CD4-positive, alpha-beta T cell treated with Interleukin-12 subunit alpha and Interleukin-12 subunit beta, for 1 hour (primary cell): ENCODE measurements around the gene TRAF4.
"Not testable (repeated sequence)": the region's sequence is repeated elsewhere in the genome, so short reads cannot be mapped to it uniquely, and the experiment has no call there.

Experiments
- DNase-seq: peaks from one replicate; pipeline ENCODE4 v3.0.0-alpha.2; 2020

Gene TRAF4

DNA sequence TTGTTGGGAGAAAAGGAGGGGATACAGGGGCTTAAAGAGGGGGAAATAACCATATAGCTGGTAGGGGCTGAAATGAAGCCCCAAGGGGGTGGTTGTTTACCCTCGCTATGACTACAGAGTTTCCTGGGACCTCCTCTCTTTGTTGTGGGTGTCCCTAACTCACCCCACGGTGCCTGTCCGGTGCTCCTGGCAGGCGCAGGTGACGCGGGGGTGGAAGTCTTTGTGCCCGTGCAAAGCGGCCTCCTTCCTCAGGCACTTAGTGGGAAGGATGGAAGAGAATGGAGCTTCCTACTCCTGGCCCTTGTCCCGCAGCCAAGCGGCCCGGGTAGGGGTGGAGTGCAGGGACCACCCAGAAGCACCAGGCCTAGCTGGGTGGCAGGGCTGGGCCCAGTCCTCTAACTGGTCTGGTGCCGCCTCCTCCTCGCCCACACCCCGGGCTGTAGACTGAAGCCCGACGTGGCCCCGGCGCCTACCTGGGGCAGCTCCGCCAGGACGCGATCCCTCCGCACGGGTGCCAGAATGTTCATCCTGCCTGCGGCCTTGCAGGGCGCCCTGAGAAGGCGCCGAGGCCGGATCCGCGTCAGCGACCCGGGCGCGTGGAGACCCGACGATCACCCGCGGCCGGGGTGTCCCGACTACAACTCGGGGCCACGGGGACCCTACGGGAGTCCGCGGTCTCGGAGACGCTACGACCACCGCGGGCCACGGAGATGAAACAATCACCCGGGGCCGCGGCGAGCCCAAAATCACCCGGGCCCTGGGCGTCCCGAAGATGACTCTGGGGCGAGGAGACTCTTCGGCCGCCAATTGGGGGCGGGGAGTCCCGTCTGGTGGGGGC is 26.9 kb upstream of the TRAF4 start:
- DNase-seq: no peak

DNA sequence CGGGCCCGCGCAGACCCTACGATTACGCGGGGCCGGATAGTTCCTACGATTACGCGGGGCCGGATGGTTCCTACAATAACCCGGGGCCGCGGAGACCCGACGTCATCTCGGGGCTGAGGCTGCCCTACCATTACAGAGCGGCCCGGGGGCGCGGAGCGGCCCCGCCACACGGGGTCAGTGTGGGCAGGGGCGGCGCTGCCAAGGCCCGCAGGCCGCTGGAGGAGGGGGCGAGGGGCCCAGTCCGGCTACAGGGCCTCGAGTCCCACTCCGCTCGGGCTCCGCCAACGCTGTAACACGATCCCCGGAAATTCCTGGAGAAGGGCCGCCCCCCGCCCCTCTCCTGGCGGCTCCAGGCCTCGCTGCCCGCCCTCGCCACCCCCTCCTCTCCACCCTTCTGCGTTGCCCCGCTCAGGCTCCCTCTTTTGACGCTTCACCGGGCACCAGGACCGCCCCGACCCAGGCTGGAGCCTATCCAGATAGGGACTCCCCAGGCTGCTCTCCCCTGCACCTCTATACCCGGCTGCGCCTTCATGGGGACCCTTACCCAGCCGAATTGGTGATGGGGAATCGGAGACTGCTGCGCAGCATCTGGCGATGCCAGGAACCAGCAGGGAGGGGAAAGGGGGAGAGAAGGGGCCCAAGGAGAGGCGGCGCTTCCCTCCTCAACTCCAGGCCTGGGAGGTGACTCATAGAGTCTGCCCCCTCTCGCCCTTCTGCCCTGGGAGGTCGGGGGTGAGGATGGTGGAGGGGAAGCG is 26.1 kb upstream of the TRAF4 start, which contains the start of gene RAB34:
Gene RAB34, minus strand, starts transcription at position 291 of the 755 bp plus-strand sequence. CDS start 602 bp downstream, outside the sequence.
- no peak for DNase-seq

DNA sequence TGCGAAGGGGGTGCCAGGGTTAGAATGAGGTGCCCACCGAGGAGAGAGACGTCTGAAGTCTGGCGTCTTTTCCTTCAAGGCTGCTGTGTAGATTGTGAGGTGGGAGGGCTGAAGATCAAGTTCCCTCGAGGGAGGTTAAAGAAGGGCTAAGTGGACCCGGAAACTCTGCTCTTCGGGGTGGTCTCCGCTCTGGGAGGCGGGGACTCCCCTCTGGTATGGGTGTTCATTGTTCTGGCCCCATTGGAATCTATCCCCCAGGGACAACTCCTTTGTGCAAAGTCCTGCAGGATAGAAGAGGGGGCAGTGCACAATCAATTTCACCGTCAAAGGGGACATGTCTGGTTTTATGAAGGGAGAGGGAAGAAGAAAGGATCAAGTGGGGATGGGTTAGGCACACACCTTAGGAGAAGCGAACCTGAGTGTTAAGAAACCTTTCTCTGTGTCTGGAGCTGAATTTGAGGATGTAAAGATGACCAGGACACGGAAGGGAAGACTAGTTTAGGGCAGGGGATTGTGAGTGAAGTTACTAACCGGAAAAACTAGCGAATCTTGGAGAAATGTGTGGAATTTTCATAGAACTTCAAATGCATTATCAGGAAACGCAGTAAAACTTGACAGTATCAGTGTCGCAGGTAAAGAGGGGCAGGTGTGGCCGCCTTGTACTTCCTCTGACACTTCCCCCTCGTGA is 25.3 kb upstream of the TRAF4 start:
- DNase-seq: no peak

DNA sequence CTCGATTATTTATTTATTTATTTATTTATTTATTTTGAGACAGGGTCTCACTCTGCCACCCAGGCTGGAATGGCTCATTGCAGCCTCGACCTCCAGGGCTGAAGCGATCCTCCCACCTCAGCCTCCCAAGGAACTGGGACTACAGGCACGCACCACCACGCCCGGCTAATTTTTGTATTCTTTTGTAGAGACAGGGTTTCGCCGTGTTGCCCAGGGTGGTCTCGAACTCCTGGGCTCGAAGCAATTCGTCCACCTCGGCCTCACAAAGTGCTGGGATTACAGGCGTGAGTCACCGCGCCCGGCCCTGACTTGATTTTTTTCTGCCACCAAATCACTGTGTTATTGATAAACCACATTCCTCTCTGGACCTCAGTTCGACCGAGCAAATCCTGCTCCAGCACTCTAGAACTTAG is 24.8 kb upstream of the TRAF4 start:
- no peak for DNase-seq

DNA sequence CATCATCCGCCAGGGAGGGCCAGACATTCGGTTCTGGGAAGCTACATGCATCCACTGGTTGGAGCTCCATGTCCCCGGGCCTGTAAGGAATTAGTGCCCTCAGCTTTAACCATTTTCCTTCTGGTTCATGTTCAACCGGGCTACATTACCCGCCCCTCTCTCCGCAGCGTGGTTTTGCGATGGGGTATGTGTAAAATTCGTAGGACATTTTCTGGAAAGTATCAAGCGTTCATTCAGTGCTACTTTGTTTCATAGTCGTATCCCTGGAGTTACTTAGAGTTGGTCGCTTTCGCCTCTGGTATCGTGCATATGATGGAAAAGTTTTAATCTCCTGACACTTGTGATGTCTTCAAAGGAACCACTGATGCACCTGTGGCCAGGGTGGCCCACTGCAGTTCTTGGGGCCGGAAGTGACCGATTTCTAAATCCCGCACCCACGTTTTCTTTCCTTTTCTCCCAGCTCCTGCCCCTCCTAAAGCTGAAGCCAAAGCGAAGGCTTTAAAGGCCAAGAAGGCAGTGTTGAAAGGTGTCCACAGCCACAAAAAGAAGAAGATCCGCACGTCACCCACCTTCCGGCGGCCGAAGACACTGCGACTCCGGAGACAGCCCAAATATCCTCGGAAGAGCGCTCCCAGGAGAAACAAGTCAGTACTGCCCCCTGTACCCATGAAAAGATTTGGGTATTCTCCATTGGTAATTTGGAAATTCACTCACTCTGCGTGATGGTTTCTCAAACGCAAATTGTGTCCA is 23.4 kb upstream of the TRAF4 start:
- peak; percentile 36 for DNase-seq

DNA sequence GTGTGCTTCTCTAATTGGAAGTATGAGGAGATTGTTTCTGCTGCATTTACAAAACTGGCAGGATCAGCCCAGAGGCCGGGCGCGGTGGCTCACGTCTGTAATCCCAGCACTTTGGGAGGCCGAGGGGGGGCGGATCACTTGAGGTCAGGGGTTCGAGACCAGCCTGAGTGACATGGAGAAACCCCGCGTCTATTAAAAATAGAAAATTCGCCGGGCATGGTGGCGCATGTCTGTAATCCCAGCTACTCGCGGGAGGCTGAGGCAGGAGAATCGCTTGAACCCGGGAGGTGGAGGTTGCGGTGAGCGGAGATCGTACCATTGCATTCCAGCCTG is 22.8 kb upstream of the TRAF4 start:
- not testable (repeated sequence) for DNase-seq

DNA sequence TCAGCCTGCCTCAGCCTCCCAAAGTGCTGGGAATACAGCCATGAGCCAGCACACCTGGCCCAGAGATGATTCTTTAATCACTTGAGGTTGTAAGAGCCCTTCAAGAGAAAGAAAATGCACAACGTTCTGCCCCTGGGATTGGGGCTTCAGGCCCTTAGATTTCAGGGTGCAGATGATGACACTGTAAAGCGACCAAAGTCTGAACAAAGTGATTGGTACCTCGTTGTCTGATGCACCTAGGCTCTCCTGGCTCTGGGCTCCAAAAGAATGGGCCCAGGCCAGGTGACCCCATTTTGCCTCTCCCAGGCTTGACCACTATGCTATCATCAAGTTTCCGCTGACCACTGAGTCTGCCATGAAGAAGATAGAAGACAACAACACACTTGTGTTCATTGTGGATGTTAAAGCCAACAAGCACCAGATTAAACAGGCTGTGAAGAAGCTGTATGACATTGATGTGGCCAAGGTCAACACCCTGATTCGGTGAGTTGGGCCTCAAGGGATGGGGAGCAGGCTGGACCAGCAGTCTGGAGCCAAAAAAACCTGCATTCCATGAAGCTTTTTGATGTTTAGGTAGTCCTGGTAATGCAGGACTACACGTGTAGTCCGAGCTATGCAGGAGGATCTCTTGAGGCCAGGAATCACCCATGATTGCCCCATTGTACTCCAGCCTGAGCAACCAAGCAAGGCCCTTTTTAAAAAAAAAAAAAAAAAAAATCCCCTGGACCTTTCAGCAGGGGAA is 21.2 kb upstream of the TRAF4 start:
- DNase-seq: no peak

DNA sequence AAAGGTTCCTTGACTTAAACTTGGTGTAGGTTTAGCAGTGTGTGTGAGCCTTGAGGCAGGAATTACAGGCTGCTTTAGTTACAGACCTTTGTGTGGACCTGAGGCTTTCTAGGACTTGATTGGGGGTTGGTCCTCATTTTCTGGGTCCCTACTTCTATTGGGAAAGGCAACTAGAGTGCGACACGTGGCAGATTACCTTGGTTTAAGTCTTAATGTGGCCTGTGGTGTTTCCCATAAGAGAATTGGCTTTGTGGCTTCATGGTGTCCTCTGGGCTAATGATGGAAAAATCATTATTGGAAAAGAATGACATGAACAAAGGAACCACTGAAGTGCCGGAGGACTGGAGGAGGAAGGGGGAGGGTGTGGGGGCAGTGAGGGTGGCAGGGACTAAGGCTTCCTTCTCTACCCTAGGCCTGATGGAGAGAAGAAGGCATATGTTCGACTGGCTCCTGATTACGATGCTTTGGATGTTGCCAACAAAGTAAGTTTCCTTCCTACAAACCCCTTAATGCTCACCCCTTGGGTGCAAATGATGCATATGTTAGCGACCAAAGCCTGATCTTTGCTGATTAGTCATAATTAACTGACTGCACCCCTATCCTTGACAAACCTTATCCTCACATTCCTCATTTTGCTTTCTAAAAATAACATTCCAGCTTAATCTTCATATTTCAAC is 20.5 kb upstream of the TRAF4 start:
- DNase-seq: no peak

DNA sequence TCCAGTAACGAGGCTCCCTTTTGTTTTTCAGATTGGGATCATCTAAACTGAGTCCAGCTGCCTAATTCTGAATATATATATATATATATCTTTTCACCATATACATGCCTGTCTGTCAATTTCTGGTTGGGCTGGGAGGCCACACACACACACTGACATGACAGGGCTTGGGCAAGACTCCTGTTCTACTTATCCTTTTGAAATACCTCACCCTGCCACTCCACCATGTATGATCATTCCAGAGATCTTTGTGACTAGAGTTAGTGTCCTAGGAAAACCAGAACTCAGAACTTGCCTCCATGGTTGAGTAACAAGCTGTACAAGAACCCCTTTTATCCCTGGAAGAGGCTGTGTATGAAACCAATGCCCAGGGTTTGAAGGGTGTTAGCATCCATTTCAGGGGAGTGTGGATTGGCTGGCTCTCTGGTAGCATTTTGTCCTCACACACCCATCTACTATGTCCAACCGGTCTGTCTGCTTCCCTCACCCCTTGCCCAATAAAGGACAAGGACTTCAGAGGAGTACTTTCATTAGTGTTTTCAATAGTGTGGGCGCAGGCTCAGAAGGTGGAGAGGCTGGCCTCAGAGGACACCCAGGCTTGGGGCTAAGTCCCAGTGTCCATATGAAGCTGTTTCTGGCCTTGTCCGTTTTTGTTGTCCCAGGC is 19.8 kb upstream of the TRAF4 start:
- not testable (repeated sequence) for DNase-seq

DNA sequence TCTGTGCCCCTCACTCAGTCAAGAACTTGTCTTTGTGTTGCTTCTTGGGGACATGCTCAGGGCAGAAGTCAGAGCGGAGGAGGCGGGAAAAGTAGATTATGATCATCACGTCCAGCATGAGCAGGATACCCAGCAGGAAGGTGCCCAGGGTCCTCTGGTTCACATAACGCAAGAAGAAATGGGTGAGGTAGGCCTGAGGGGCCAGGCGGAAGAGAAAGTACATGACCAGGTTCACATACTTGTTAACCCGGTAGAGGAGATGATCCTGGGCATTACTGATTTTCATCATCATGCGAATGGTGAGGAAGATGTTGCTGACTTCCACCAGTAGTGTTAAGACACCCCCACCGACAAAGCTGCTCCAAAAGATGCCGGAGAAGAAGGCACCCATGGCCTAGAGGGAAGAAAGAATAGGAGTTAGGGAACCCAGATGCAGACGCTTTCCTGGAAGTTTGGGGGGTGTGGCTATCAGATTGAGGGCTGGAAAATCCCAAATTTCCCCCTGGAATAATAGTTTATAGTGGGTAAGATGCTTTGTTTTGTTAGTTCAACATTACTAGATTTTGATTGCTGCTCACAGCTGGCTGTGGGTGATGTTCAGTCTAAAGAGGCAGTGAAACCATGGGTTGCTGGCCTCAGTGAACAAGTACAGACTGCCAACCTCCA is 19.2 kb upstream of the TRAF4 start:
- DNase-seq: no peak

DNA sequence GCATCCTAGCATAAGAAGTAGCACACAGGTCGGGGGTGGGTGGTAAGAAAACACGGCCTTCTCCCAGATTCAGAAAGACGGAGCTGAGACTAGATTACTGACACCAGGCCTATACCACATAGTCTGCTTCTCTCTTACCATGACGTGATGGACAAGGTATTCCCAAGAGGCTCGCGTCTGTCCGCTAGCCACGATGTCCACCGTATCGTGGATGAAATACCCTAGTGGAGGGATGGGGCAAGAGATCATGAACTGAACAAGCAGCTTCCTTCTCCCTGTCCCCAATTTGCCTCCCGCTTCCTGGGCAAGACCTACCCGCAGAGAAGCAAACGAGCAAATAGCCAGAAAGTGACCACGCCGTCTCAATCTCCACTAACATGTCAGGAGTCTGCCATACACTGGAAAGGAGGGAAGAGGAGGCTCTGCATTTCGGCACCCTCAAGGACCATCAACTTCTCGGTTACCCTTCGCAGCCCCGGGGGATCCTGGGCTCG is 18.6 kb upstream of the TRAF4 start:
- DNase-seq: no peak

DNA sequence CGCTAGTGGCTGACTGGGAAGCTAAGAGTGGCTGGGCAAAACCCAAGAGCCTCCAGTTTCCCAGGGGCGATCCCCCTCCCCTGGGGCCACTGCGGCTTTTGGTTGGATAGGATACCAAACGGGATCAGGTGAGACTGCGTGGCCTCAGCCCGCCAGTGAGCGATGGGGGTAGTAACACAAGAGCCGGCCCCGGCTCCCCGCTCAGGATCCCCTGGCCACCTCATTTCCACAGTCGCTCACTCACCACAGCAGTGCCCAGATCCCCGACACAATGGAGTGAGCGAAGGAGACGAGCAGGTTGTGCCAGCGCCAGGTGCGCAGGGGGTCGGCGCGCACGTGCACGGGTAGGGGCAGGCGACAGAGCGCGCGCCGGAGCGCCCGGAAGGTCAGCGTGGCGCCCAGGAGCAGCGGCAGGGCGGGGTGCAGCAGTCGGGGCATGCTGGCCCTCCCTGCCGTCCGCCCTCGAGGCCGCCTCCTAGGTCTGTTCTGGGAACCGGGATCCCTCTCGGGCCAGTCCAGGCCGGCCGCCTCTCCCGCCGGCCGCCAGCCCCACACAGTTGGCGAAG is 18.1 kb upstream of the TRAF4 start:
- DNase-seq: peak; percentile 31

DNA sequence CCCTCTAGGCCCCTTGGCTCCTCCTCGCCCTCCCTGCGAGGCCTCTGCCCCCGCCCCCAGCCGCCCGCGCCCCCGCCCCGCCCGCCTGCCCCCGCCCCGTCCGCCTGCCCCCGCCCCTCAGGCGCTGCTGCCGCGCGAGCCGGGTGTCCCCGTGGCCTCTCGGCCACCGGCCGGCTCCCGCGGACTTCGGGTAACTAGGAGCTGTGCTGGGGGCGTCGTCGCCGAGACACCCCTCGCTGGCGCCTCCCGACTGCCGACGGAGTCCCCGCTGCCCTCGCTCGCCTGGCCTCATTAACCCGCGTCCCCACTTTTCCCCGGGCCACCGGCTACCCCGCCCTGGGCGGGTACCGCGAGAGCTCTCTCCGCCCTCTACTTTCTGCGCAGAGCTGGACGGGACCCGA is 17.6 kb upstream of the TRAF4 start, which contains the start of gene TLCD1:
Gene TLCD1, minus strand, starts transcription at position 8 of the 401 bp plus-strand sequence. CDS start 136 bp downstream, outside the sequence.
- peak; percentile 71 for DNase-seq

DNA sequence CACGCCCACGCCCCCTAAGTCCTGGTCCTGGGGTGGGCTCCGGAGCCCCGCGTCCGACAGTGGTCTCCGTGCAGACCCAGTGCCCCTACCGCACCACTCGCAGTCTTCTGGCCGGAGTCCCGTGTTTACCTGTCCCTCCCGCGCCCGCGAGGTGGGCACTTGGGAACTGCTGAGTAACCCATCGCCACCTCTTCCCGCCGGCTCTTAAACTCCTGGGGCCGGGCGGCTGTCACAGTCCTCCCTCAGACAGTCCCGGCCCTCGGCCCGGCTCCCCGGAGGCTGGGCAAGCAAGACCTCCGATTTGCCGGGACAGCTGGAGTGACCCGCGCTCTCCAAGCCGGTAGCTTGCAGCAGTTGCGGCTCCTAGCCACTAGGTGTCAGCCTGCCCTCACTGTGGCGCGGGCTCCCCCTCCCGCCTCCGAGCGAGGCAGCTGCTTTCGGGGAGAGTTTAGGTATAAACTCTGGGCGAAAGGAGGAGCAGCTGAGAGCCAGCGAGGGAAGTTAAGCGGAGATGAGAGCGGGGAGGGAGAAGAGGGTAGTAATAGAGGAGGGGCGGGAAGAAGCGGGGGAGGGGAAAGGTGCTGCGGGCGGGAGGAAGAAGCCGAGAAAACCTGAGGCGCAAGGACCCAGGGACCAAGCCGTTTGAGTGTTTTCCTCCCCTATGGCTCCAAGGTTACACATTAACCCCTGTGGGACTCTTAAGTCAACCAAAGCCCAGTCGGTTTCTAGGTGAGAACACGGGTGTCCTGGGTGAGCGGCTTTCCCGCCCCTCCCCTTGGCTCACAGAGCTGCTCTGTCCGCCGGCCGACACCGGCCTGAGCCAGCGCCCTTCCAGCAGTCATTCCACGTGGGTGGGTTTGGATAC is 17.0 kb upstream of the TRAF4 start:
- peak; percentile 92 for DNase-seq

DNA sequence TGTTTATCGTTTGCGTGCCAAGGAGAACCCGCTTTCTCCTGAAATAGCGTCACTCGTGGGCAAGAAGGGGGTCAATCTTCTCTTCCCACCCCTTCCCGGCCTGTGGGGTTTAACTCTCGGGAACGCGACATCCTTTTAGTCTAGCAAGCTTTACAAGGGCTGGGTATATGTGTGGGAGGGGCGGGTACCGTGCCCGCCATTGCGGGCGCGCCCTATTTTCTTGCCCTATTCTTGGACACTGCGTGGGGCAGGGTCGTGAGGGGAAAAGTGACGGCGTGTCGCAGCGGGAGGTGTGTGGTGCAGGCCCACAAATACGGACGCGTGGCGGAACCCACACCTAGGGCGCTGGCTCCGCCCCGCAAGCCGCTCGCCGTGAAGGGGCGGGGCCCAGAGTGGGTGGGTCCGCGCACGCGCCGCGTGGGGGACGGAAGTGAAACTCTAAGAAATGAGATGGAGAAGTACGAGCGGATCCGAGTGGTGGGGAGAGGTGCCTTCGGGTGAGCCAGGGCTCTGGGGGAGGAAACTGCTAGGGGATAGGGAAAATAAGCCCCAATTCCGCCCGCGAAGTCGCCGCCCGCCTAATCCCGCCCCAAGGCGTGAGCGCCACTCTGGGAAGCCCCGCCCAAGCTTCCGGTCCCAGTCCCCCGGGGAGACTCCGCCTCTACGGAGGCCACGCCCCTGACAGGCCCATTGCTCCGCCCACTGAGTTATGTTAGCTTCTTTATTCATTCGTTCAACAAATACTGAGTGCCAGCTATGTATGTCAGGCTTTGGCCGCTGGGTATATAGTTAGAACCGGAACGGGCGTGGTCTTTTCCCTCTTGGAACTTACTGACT is 15.2 kb upstream of the TRAF4 start, which contains the start of gene NEK8:
Gene NEK8, plus strand, starts transcription at position 425 of the 837 bp plus-strand sequence. Its CDS starts 26 bp downstream, at position 451.
- peak; percentile 97 for DNase-seq

DNA sequence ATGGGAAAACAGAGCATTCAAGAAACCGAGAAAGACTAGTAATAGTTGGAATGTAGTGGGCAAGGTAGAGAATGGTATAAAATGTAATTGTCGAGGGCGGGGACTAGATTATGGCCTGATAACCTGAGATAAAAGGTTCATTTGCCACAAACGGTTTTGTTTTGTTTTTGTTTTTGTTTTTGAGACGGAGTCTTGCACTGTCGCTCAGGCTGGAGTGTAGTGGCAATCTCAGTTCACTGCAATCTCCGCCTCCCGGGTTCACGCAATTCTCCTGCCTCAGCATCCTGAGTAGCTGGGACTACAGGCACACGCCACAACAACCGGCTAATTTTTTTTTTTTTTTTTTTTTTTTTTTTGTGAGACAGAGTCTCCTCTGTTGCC is 13.9 kb upstream of the TRAF4 start:
- no peak for DNase-seq

DNA sequence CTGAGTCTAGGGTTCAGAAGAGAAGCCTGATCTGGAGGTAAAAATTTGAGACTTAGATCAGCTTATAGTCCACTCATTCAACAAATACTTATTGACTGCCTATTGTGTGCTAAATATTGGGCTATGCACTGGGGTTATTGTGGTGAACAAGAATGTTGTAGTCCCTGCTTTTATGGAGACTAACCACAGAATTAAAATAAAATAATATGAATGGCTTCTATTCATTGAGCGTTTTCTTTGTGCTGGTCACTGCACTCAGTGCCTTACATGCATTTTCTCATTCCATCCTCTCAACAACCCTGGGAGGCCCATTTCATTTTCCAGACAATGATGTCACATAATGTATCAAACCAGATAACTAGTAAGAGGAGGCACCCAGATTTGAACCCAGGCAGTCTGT is 10.5 kb upstream of the TRAF4 start:
- DNase-seq: no peak
